NCI-H146 treated with DMSO at 0.1 percent for 48 hours (cell line): Measurements from ENCODE around the gene FILIP1L.
A peak's percentile ranks its signal among the peaks of the same experiment; 100 is the strongest.
"Not testable (repeated sequence)": the region's sequence is repeated elsewhere in the genome, so short reads cannot be mapped to it uniquely, and the experiment has no call there.

Experiments used
- DNase-seq: peaks from one replicate; lab custom pipeline; 2025; ENCODE audit not compliant: unreplicated experiment; lab: John Stamatoyannopoulos, UW

Gene FILIP1L

GRCh38 chr3:99851955-99852354 lies 262.3 kb downstream of the FILIP1L start:
- DNase-seq, result no peak

- no peak for DNase-seq
These were observed 263.7 kb downstream of the FILIP1L start for GRCh38 chr3:99850608-99851007.

GRCh38 chr3:99848433-99848832 lies 265.9 kb downstream of the FILIP1L start:
- DNase-seq, result no peak

GRCh38 chr3:99846477-99847160 lies 267.7 kb downstream of the FILIP1L start:
- peak; percentile 39 for DNase-seq

- no peak for DNase-seq
These were observed 268.3 kb downstream of the FILIP1L start for GRCh38 chr3:99845999-99846398.

GRCh38 chr3:99845331-99845730 lies 269.0 kb downstream of the FILIP1L start:
- DNase-seq, result no peak

- DNase-seq, result no peak
These were observed 270.6 kb downstream of the FILIP1L start for GRCh38 chr3:99843590-99844258.

- peak; percentile 57 for DNase-seq
These were observed 271.3 kb downstream of the FILIP1L start for GRCh38 chr3:99842826-99843589.

GRCh38 chr3:99841949-99842348 lies 272.4 kb downstream of the FILIP1L start:
- not testable (repeated sequence) for DNase-seq

- no peak for DNase-seq
These were observed 274.7 kb downstream of the FILIP1L start for GRCh38 chr3:99839613-99840012.

GRCh38 chr3:99838755-99839154 lies 275.5 kb downstream of the FILIP1L start:
- DNase-seq, result no peak

- DNase-seq, result no peak
These were observed 276.6 kb downstream of the FILIP1L start for GRCh38 chr3:99837715-99838114.

- no peak for DNase-seq
These were observed 277.6 kb downstream of the FILIP1L start for GRCh38 chr3:99836681-99837080.

GRCh38 chr3:99834211-99834957 lies 279.9 kb downstream of the FILIP1L start:
- no peak for DNase-seq

GRCh38 chr3:99833617-99834205 lies 280.6 kb downstream of the FILIP1L start:
- no peak for DNase-seq

- no peak for DNase-seq
These were observed 284.5 kb downstream of the FILIP1L start for GRCh38 chr3:99829844-99830243.

- no peak for DNase-seq
These were observed 289.2 kb downstream of the FILIP1L start for GRCh38 chr3:99825004-99825640.

GRCh38 chr3:99823723-99824711 lies 290.3 kb downstream of the FILIP1L start:
- no peak for DNase-seq

- no peak for DNase-seq
These were observed 295.5 kb downstream of the FILIP1L start for GRCh38 chr3:99818818-99819217.
